ENCODE data around the gene NPIPA1. TPM values are rescaled to one million over a fixed set of nuclear protein-coding genes. Genes with fewer than 3 reads are reported as not detected.

The NPIPA1 gene
- 21.3 and 22.6 TPM in 2 replicates for total RNA-seq

DNA sequence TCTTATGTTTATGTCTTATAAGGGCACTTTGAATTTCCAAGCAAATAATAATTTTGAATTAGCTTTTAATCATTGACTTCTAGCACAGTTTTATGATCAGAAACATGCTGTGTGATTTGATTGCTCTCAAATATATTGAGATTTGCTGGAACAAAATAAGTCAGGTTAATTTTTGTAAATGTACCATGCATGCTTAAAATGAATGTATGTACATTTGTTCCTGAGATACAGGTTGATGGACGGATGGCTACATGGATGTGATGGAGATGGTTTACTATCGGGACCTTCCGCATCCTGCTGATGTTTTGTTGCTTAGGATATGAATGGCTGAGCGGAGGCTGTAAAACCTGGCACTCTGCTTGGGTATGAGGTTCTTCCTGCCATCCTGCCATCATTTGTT is at the start of gene NPIPA1:
Gene NPIPA1 (plus strand): TSS at position 301 of the 400 bp plus-strand sequence. CDS start 0 bp downstream, at position 301.

DNA sequence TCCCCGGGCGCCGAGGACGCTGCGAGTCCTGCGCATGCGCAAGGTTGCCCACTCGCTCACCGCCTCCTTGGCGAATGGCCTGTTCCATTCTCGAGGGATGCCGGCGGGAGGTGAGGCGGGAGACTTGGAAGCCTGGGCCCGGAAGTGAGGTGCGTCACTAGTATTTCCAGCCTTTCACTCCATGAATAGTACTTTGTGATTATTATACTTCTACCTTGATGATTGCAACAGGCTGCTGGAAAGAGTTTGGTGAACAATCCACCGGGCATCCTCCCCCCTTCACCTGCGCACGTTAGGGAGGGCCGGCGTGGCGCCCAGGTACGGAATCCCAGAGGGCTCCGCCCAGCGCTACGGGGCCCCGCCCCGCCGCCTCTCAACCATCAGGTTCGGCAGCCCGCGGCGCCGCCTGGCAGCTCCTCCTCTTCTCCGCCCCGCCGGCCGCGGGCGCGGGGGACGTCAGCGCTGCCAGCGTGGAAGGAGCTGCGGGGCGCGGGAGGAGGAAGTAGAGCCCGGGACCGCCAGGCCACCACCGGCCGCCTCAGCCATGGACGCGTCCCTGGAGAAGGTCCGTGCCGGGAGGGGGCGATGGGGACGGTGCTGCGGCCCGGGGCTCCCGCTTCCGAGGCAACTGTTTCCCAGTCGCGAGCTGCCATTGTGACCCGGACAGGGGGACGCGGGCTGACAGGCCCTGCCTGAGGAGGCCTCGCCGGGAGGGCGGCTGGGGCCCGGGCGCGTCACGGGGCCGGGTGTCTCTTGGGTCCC is 37.6 kb downstream of the NPIPA1 start, which contains the start of gene PDXDC1:
Gene PDXDC1 (plus strand): TSS at position 371 of the 762 bp plus-strand sequence. CDS start 174 bp downstream, at position 545.

Other genes starting within 250 kb of the NPIPA1 start
- gene PLA2G10, start 243.1 kb upstream of the NPIPA1 start, total RNA-seq, result not detected in 2 replicates
- 0.11 and 0.52 TPM in 2 replicates for gene NPIPA3, start 234.0 kb upstream of the NPIPA1 start, total RNA-seq
- gene NPIPA2, start 194.9 kb upstream of the NPIPA1 start, total RNA-seq, result 0.11 and 0.34 TPM in 2 replicates
- 70.0 and 111 TPM in 2 replicates for gene NOMO1, start 103.7 kb upstream of the NPIPA1 start, total RNA-seq
- 134 and 135 TPM in 2 replicates for gene PDXDC1, start 37.6 kb downstream of the NPIPA1 start, total RNA-seq
- gene NTAN1, start 118.6 kb downstream of the NPIPA1 start, total RNA-seq, result 215 and 303 TPM in 2 replicates
- 26.8 and 41.5 TPM in 2 replicates for gene RRN3, start 156.8 kb downstream of the NPIPA1 start, total RNA-seq